NCI-H1092 treated with DMSO at 0.1 percent for 48 hours (cell line): ENCODE results near the gene FAM20B.
A peak's percentile ranks its signal among the peaks of the same experiment; 100 is the strongest.
"Not testable (repeated sequence)": the region's sequence is repeated elsewhere in the genome, so short reads cannot be mapped to it uniquely, and the experiment has no call there.

ENCODE experiments used
- DNase-seq: peaks from one replicate; lab custom pipeline; 2025; lab: John Stamatoyannopoulos, UW

Gene FAM20B

GRCh38 chr1:179025125-179025974, at the start of gene FAM20B:
FAM20B (plus strand) TSS chr1:179025894; CDS start chr1:179043848, 17,954 bp downstream.
- DNase-seq, result peak; percentile 90

- no peak for DNase-seq
Observed at GRCh38 chr1:178976541-178976940, 49.2 kb upstream of the FAM20B start.

GRCh38 chr1:178986204-178986603, 39.5 kb upstream of the FAM20B start:
- no peak for DNase-seq

GRCh38 chr1:178988198-178988597, 37.5 kb upstream of the FAM20B start:
- DNase-seq, result not testable (repeated sequence)

GRCh38 chr1:178993559-178993958, 32.1 kb upstream of the FAM20B start:
- no peak for DNase-seq

- no peak for DNase-seq
Observed at GRCh38 chr1:178997428-178997827, 28.3 kb upstream of the FAM20B start.

GRCh38 chr1:178998295-178998694, 27.4 kb upstream of the FAM20B start:
- DNase-seq, result no peak

- DNase-seq, result no peak
Observed at GRCh38 chr1:178999061-178999460, 26.6 kb upstream of the FAM20B start.

GRCh38 chr1:179001451-179001850, 24.2 kb upstream of the FAM20B start:
- DNase-seq, result no peak

- DNase-seq, result not testable (repeated sequence)
Observed at GRCh38 chr1:179002064-179002463, 23.6 kb upstream of the FAM20B start.

GRCh38 chr1:179002552-179003345, 22.9 kb upstream of the FAM20B start:
- peak; percentile 41 for DNase-seq

- DNase-seq, result no peak
Observed at GRCh38 chr1:179003512-179004066, 22.1 kb upstream of the FAM20B start.

GRCh38 chr1:179007233-179007632, 18.5 kb upstream of the FAM20B start:
- DNase-seq, result no peak

GRCh38 chr1:179010671-179011070, 15.0 kb upstream of the FAM20B start:
- DNase-seq, result no peak

- DNase-seq, result no peak
Observed at GRCh38 chr1:179012038-179012437, 13.7 kb upstream of the FAM20B start.

GRCh38 chr1:179014123-179014522, 11.6 kb upstream of the FAM20B start:
- DNase-seq, result no peak

GRCh38 chr1:179015396-179015795, 10.3 kb upstream of the FAM20B start:
- no peak for DNase-seq

- peak; percentile 4 for DNase-seq
Observed at GRCh38 chr1:179016706-179017382, 8.8 kb upstream of the FAM20B start.

- no peak for DNase-seq
Observed at GRCh38 chr1:179017383-179018326, 8.0 kb upstream of the FAM20B start.

- DNase-seq, result peak; percentile 41
Observed at GRCh38 chr1:179021873-179022272, 3.8 kb upstream of the FAM20B start.
